Activated naive CD4-positive, alpha-beta T cell treated with anti-CD3 and anti-CD28 coated beads, Interleukin-2, amount 10 ng/mL, durations not matched to agents 7 days and 5 days (primary cell): Measurements from ENCODE around the gene RBM20.

ENCODE experiments used
- CTCF ChIA-PET: fragments of 350-600 bp; sonication (Branson Sonifier 250); formaldehyde crosslinking; loops from one replicate; lab custom pipeline; 2021; ENCODE audit warnings: antibody characterized with exemption; lab: Charles Lee
- DNase-seq: peaks from one replicate; pipeline ENCODE4 v3.0.0-alpha.2; 2020
- H3K27ac Mint-ChIP-seq: one replicate; pipeline ENCODE4 v1.8.0; 2021; ENCODE audit warnings: mild to moderate bottlenecking, moderate library complexity, mixed read lengths
- H3K27me3 Mint-ChIP-seq: one replicate; pipeline ENCODE4 v1.8.0; 2021; ENCODE audit warnings: mild to moderate bottlenecking, mixed read lengths
- H3K36me3 Mint-ChIP-seq: one replicate; pipeline ENCODE4 v1.8.0; 2021; ENCODE audit warnings: mixed read lengths
- H3K4me1 Mint-ChIP-seq: one replicate; pipeline ENCODE4 v1.8.0; 2021; ENCODE audit warnings: mixed read lengths
- H3K4me3 Mint-ChIP-seq: one replicate; pipeline ENCODE4 v1.8.0; 2021; ENCODE audit warnings: mild to moderate bottlenecking, moderate library complexity, mixed read lengths
- H3K9me3 Mint-ChIP-seq: one replicate; pipeline ENCODE4 v1.8.0; 2021; ENCODE audit warnings: mixed read lengths

RBM20 gene

GRCh38 chr10:110883924-110884323, 239.8 kb downstream of the RBM20 start:
- Mint-ChIP-seq H3K27ac (peak overlapping the region; percentile 12), H3K4me3 (peak overlapping the region; percentile 24), H3K9me3 (no peaks in the 10 kb centered on the region), H3K27me3 (no peaks in the 10 kb centered on the region), H3K4me1 (peaks cover 37% of the 10 kb centered on the region), H3K36me3 (peaks cover 61% of the 10 kb centered on the region)
- DNase-seq = no peak
- CTCF ChIA-PET = interaction anchor here (1.4 to 1.6 kb wide), 3 partner anchors 10 to 81 kb away, joined by 3 to 4 read pairs (median 3); no protein-coding TSS in a partner anchor

GRCh38 chr10:110885932-110886674, 242.0 kb downstream of the RBM20 start:
- Mint-ChIP-seq H3K4me3 (no peak overlapping the region), H3K27me3 (no peaks in the 10 kb centered on the region), H3K4me1 (peaks cover 32% of the 10 kb centered on the region), H3K36me3 (peaks cover 60% of the 10 kb centered on the region), H3K27ac (no peak overlapping the region), H3K9me3 (no peaks in the 10 kb centered on the region)
- no peak for DNase-seq
- CTCF ChIA-PET = interaction anchor here (1.6 to 1.7 kb wide), 2 partner anchors 112 to 1251 kb away, joined by 3 to 5 read pairs; no protein-coding TSS in a partner anchor

GRCh38 chr10:110887560-110887959, 243.4 kb downstream of the RBM20 start:
- Mint-ChIP-seq H3K27ac (no peak overlapping the region), H3K36me3 (peaks cover 56% of the 10 kb centered on the region), H3K27me3 (no peaks in the 10 kb centered on the region), H3K9me3 (no peaks in the 10 kb centered on the region), H3K4me3 (no peak overlapping the region), H3K4me1 (peaks cover 24% of the 10 kb centered on the region)
- CTCF ChIA-PET = interaction anchor here (1.3 to 1.7 kb wide), 3 partner anchors 114 to 1249 kb away, joined by 3 to 5 read pairs (median 3); no protein-coding TSS in a partner anchor
- DNase-seq = no peak
